Peyer's patch (tissue), 4 donors: ENCODE data around the gene LTBR.

ENCODE experiments used
- CTCF ChIP-seq, 6 experiments: fragments of 450-650 bp in 4 of 6; fragments of 200-600 bp in 2 of 6; sonication (generic) in 1 of 6; IDR thresholded peaks; one replicate each; pipeline ENCODE4 v1.5.1; 2017 to 2019; ENCODE audit warnings: antibody characterized with exemption in 6 of 6, mild to moderate bottlenecking in 3 of 6, moderate library complexity in 1 of 6
- POLR2A ChIP-seq, 2 donors: fragments of 450-650 bp; IDR thresholded peaks; one replicate each; pipeline ENCODE4 v1.5.1; 2017; ENCODE audit warnings: antibody characterized with exemption in 2 of 2, mild to moderate bottlenecking in 2 of 2, moderate library complexity in 2 of 2

GRCh38 chr12:6334940-6335450 lies 49.0 kb upstream of the LTBR start:
- TF ChIP-seq POLR2A (IDR thresholded peaks at IDR 0.05) (no peak), CTCF (IDR thresholded peaks at IDR 0.05) (no peak)
